ENCODE results near the gene THSD8. TPM values are rescaled to one million over a fixed set of nuclear protein-coding genes. Genes with fewer than 3 reads are reported as not detected.
A peak's percentile ranks its signal among the peaks of the same experiment; 100 is the strongest.

The THSD8 gene
- total and polyA plus RNA-seq, 2 of the 8 experiments (the other 6 are each of a cell fraction or from before 2014, with no cell fraction given) = 8.2 to 42.3 TPM

DNA sequence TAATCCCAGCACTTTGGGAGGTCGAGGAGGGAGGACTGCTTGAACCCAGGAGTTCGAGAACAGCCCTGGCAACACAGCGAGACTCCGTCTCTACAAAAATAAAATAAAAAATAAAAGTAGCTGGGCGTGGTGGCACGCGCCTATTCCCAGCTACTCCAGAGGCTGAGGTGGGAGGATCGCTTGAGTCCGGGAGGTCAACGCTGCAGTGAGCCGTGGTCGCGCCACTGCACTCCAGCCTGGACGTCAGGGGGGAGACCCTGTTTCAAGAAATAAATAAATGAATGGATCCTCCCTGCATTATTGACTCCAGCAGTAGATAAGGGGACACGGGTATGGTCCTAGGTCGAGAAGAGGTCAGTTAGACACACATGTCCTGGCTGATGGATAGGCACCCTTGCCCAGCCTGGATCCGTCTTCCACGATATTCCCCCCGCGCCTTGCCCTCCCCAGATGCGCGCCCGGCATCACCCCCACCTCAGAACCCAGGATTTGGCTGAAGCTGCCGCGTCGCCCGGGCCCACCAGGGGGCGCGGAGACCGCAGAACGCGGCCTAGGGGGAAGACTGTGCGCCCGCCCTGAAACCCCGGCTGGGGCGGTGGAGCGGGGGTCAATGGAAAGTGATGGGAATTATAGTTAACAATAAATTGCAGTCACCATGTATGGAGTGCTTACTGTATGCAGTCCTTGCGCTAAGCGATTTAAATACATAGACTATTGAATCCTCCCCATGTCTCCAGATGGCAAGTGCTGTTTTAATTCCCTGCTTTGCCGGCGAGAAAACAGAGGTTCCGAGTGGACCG is 24.5 kb upstream of the THSD8 start (continued):
- TF ChIP-seq, protein P1, sequence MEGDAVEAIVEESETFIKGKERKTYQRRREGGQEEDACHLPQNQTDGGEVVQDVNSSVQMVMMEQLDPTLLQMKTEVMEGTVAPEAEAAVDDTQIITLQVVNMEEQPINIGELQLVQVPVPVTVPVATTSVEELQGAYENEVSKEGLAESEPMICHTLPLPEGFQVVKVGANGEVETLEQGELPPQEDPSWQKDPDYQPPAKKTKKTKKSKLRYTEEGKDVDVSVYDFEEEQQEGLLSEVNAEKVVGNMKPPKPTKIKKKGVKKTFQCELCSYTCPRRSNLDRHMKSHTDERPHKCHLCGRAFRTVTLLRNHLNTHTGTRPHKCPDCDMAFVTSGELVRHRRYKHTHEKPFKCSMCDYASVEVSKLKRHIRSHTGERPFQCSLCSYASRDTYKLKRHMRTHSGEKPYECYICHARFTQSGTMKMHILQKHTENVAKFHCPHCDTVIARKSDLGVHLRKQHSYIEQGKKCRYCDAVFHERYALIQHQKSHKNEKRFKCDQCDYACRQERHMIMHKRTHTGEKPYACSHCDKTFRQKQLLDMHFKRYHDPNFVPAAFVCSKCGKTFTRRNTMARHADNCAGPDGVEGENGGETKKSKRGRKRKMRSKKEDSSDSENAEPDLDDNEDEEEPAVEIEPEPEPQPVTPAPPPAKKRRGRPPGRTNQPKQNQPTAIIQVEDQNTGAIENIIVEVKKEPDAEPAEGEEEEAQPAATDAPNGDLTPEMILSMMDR (IDR thresholded peaks at IDR 0.05; ENCODE audit: control extremely low read depth in 1 of 3, insufficient read depth in 1 of 3, low read depth in 1 of 3, low read length in 3 of 3) = peak; percentile 81 to 92 (median 81)
- TF ChIP-seq TBP (IDR thresholded peaks at IDR 0.05; ENCODE audit: low read depth, low read length) = no peak
- TF ChIP-seq SIN3A (conservative IDR thresholded peaks at IDR 0.05 in 1 of 2, IDR thresholded peaks at IDR 0.05 in 1 of 2; ENCODE audit: low read depth in 1 of 2, low read length in 2 of 2) = 0 out of 4 replicates have a peak, but pooled peaks of 1 of the 2 experiments have one; percentile 50
- TF ChIP-seq EP300 (IDR thresholded peaks at IDR 0.05; ENCODE audit: borderline replicate concordance in 1 of 2, low read depth in 2 of 2, low read length in 2 of 2) = peak in 1 of 2 experiments; percentile 41; a peak in 1 of 3 replicates
- TF ChIP-seq KDM1A (IDR thresholded peaks at IDR 0.05; ENCODE audit: borderline replicate concordance, low read length) = no peak

Measured in H1 (cell line).